Measurements from ENCODE around the gene N4BP3. TPM values are rescaled to one million over a fixed set of nuclear protein-coding genes. Genes with fewer than 3 reads are reported as not detected.
"Not testable (repeated sequence)": the region's sequence is repeated elsewhere in the genome, so short reads cannot be mapped to it uniquely, and the experiment has no call there.

Gene N4BP3
- total and polyA plus RNA-seq, 2 of the 4 experiments (the other 2 are of a cell fraction), result 0.14 to 0.18 TPM

DNA sequence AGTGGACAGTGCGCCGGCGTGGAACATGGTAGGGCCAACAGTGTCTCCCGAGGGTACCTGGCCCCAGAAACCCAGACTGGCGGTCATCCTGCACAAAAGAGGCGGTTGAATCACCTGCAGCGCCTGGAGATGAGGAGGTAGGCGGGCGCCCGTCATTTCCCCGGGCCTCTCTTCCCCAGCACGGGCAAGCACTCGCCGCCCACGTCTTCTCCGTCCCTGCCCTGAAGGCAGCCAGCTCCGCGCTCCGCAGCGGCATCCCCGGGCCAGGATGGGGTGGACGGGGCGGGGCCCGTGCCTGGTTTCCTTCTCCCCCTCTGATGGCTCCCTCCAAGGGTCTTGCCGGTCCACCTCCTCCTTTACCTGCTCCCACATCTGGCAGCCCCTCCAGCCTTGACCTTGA, 27.1 kb upstream of the N4BP3 start:
- Histone ChIP-seq H3K18ac (ENCODE audit: low read depth, low read length) (no peak overlapping the region), H3K79me1 (ENCODE audit: low read depth in 1 of 2, low read length in 2 of 2) (no peaks in the 10 kb centered on the region), H3K4me3 (ENCODE audit: insufficient read depth, low read depth, low read length) (no peak overlapping the region), H3K9me1 (ENCODE audit: insufficient read depth, low read length) (no peaks in the 10 kb centered on the region), H4K20me1 (ENCODE audit: insufficient read depth, low read length) (no peaks in the 10 kb centered on the region), H3K23ac (ENCODE audit: low read depth, low read length) (no peak overlapping the region), H4K5ac (ENCODE audit: low read depth, low read length) (no peak overlapping the region), H3K27me3 (ENCODE audit: control insufficient read depth, insufficient read depth, low read length) (peaks cover 26% of the 10 kb centered on the region), H2AK9ac (replicated peaks; ENCODE audit: low read depth, low read length, poor library complexity) (no peak overlapping the region), H4K91ac (ENCODE audit: insufficient read depth, low read depth, low read length) (no peak overlapping the region), H3K14ac (replicated peaks; ENCODE audit: low read depth, low read length) (no peak overlapping the region), H3K4me2 (ENCODE audit: low read depth, low read length) (no peak overlapping the region), H2BK5ac (ENCODE audit: low read depth, low read length, poor library complexity, severe bottlenecking) (no peak overlapping the region), H2BK120ac (ENCODE audit: low read depth, low read length) (no peak overlapping the region), H3K9ac (ENCODE audit: low read depth, low read length) (no peak overlapping the region), H3K4ac (ENCODE audit: low read depth, low read length) (no peak overlapping the region), H2AK5ac (ENCODE audit: low read depth, low read length) (no peak overlapping the region), H3K9me3 (ENCODE audit: control insufficient read depth, insufficient read depth, low read length) (peaks cover 5% of the 10 kb centered on the region; the same call in 1 of the 2 replicates), H2BK15ac (ENCODE audit: low read depth, low read length) (no peak overlapping the region), H2AFZ (replicated peaks; ENCODE audit: low read length, poor library complexity) (no peak overlapping the region), H2BK20ac (ENCODE audit: low read depth, low read length) (no peak overlapping the region), H3K27ac (ENCODE audit: insufficient read depth, low read length) (no peak overlapping the region), H3K56ac (ENCODE audit: extremely low read depth, insufficient read depth, low read length) (no peak overlapping the region), H3K36me3 (ENCODE audit: control insufficient read depth, insufficient read depth, low read length) (no peaks in the 10 kb centered on the region), H3K4me1 (ENCODE audit: control insufficient read depth, insufficient read depth, low read length) (no peaks in the 10 kb centered on the region), H4K8ac (ENCODE audit: low read depth in 2 of 2, low read length in 2 of 2) (no peak overlapping the region)
- ATAC-seq (ENCODE audit: low read depth) (no peak), DNase-seq (no peak)
- 17% methylated on average over 1 of the region's 25 CpGs; no CpG with 5 or more reads in 1 of the 2 experiments for WGBS, 2 experiments (ENCODE audit: extremely low coverage in 2 of 2, insufficient read length in 1 of 2)
- BruUV-seq (replicated peaks), result no TSS peak
- TF ChIP-seq RAD21 (IDR thresholded peaks at IDR 0.05; ENCODE audit: low read length), result no peak
- TF ChIP-seq RCOR1 (IDR thresholded peaks at IDR 0.05; ENCODE audit: insufficient replicate concordance, low read length), result no peak
- no peak for TF ChIP-seq CEBPB (IDR thresholded peaks at IDR 0.05; ENCODE audit: low read depth, low read length)
- dilution Hi-C loops (cut with HindIII; ENCODE audit: low sequenced_read_pairs, unreplicated experiment) (no loop called here), in situ Hi-C loops (cut with MboI; ENCODE audit: low sequenced_read_pairs) (no loop called here), intact Hi-C loops (cut with micrococcal nuclease) (no loop called here)
- POLR2A ChIA-PET (ENCODE audit: unreplicated experiment), result no interaction called here
- CTCF ChIA-PET, result no interaction called here

DNA sequence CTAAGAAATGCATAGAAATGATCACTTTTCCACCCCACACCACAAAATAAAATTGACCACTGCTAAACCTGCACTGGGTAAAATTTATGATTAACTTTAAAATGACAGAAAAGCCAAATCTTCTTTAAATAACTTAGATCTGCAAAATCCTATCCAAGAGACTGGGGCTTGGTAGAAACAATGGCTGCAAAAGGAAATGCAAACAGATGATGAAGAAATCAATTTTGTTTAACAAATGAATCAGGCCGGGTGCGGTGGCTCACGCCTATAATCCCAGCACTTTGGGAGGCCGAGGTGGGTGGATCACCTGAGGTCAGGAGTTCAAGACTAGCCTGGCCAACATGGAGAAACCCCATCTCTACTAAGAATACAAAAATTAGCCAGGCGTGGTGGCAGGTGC, 26.1 kb upstream of the N4BP3 start:
- H3K4me3 ChIP-seq (ENCODE audit: insufficient read depth, low read depth, low read length); intact Hi-C loops (cut with micrococcal nuclease); ATAC-seq (ENCODE audit: low read depth); H2AFZ ChIP-seq (replicated peaks; ENCODE audit: low read length, poor library complexity); H2AK5ac ChIP-seq (ENCODE audit: low read depth, low read length); H3K4me1 ChIP-seq (ENCODE audit: control insufficient read depth, insufficient read depth, low read length); H3K18ac ChIP-seq (ENCODE audit: low read depth, low read length); H3K14ac ChIP-seq (replicated peaks; ENCODE audit: low read depth, low read length); H2BK120ac ChIP-seq (ENCODE audit: low read depth, low read length); H2BK20ac ChIP-seq (ENCODE audit: low read depth, low read length); H3K4me2 ChIP-seq (ENCODE audit: low read depth, low read length); H4K91ac ChIP-seq (ENCODE audit: insufficient read depth, low read depth, low read length); H3K9me1 ChIP-seq (ENCODE audit: insufficient read depth, low read length); H2BK15ac ChIP-seq (ENCODE audit: low read depth, low read length); H3K36me3 ChIP-seq (ENCODE audit: control insufficient read depth, insufficient read depth, low read length); H3K9me3 ChIP-seq (ENCODE audit: control insufficient read depth, insufficient read depth, low read length); POLR2A ChIA-PET (ENCODE audit: unreplicated experiment); dilution Hi-C loops (cut with HindIII; ENCODE audit: low sequenced_read_pairs, unreplicated experiment); BruUV-seq (replicated peaks); H3K79me1 ChIP-seq (ENCODE audit: low read depth in 1 of 2, low read length in 2 of 2); H3K9ac ChIP-seq (ENCODE audit: low read depth, low read length); H4K20me1 ChIP-seq (ENCODE audit: insufficient read depth, low read length); H3K23ac ChIP-seq (ENCODE audit: low read depth, low read length); H4K5ac ChIP-seq (ENCODE audit: low read depth, low read length); H4K8ac ChIP-seq (ENCODE audit: low read depth in 2 of 2, low read length in 2 of 2); DNase-seq; H2AK9ac ChIP-seq (replicated peaks; ENCODE audit: low read depth, low read length, poor library complexity); H2BK5ac ChIP-seq (ENCODE audit: low read depth, low read length, poor library complexity, severe bottlenecking); H3K56ac ChIP-seq (ENCODE audit: extremely low read depth, insufficient read depth, low read length); H3K4ac ChIP-seq (ENCODE audit: low read depth, low read length); H3K27ac ChIP-seq (ENCODE audit: insufficient read depth, low read length); in situ Hi-C loops (cut with MboI; ENCODE audit: low sequenced_read_pairs): not testable (repeated sequence)
- peaks cover 22% of the 10 kb centered on the region for H3K27me3 ChIP-seq (ENCODE audit: control insufficient read depth, insufficient read depth, low read length)
- CTCF ChIA-PET, result interaction anchor here (0.7 kb wide), 1 partner anchor 11 kb away, joined by 3 read pairs; no protein-coding TSS in a partner anchor
- WGBS, 2 experiments (ENCODE audit: extremely low coverage in 2 of 2, insufficient read length in 1 of 2), result no CpG with 5 or more reads among the region's 5 CpGs

Data from IMR-90 (cell line).